Transverse colon (tissue), 4 donors: ENCODE data around the gene ATXN7L2.

Experiments
- POLR2A ChIP-seq: fragments of 450-650 bp; IDR thresholded peaks from one replicate; pipeline ENCODE4 v1.6.1; 2016; ENCODE audit warnings: antibody characterized with exemption, mild to moderate bottlenecking, moderate library complexity
- POLR2AphosphoS5 ChIP-seq, 3 donors: sonication (generic); formaldehyde crosslinking; IDR thresholded peaks; one replicate each; pipeline ENCODE4 v1.6.1; 2016; ENCODE audit warnings: antibody characterized with exemption in 3 of 3
- TF ChIP-seq, protein P1 (sequence below), 5 experiments: fragments of 200-600 bp in 3 of 5; fragments of 450-650 bp in 2 of 5; sonication (generic) in 3 of 5; IDR thresholded peaks; 1 replicate in 2 of 5; 2 replicates in 3 of 5; pipeline ENCODE4 v1.5.1; 2016 to 2017; ENCODE audit warnings: antibody characterized with exemption in 5 of 5, inconsistent platforms in 3 of 5, mild to moderate bottlenecking in 2 of 5, moderate library complexity in 1 of 5

DNA sequence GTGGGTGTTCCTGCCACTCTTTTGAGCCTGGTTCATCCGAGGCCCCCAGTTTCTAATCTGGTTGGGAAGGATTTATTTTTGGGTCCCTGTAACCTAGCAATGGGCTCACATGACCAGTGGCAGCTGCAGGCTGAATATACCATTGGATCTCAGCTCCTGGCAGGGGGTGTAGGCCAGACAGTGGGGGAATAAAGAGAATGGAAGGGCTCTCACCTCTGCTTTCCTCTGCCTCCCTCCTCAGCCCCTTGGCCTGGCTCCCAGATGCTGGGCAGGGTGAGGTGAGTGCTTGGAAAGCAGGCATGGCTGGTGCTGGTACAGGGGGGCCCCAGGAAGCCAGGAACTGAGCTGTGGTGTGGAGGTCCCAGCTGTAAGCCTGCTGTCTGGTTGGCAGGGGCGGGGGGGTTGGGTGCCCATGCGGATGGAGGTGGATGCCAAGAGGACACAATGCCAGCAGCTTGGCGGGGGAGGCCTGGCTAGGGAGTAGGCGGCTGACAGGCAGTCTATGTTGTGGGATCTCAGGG is 52.3 kb downstream of the ATXN7L2 start:
- no peak for TF ChIP-seq POLR2AphosphoS5 (IDR thresholded peaks at IDR 0.05)
- TF ChIP-seq POLR2A, result no peak
- TF ChIP-seq, protein P1, sequence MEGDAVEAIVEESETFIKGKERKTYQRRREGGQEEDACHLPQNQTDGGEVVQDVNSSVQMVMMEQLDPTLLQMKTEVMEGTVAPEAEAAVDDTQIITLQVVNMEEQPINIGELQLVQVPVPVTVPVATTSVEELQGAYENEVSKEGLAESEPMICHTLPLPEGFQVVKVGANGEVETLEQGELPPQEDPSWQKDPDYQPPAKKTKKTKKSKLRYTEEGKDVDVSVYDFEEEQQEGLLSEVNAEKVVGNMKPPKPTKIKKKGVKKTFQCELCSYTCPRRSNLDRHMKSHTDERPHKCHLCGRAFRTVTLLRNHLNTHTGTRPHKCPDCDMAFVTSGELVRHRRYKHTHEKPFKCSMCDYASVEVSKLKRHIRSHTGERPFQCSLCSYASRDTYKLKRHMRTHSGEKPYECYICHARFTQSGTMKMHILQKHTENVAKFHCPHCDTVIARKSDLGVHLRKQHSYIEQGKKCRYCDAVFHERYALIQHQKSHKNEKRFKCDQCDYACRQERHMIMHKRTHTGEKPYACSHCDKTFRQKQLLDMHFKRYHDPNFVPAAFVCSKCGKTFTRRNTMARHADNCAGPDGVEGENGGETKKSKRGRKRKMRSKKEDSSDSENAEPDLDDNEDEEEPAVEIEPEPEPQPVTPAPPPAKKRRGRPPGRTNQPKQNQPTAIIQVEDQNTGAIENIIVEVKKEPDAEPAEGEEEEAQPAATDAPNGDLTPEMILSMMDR (IDR thresholded peaks at IDR 0.05), result no peak
